Ureter (tissue), 1 donor: ENCODE results near the gene HABP2. TPM values are rescaled to one million over a fixed set of nuclear protein-coding genes. Genes with fewer than 3 reads are reported as not detected.

ENCODE experiments used
- DNase-seq: peaks from one replicate; pipeline ENCODE4 v3.0.0-alpha.2; 2020; ENCODE audit warnings: low spot score
- total RNA-seq: library from RNA; stranded (reverse); gene quantifications from one replicate; pipeline ENCODE4 v1.2.4, GENCODE V29; 2023
- donor health status: DM: yes; HTN: yes; CAD: no.

Gene HABP2
- total RNA-seq, 1 donor from 2014 or later, result 0.23 TPM

DNA sequence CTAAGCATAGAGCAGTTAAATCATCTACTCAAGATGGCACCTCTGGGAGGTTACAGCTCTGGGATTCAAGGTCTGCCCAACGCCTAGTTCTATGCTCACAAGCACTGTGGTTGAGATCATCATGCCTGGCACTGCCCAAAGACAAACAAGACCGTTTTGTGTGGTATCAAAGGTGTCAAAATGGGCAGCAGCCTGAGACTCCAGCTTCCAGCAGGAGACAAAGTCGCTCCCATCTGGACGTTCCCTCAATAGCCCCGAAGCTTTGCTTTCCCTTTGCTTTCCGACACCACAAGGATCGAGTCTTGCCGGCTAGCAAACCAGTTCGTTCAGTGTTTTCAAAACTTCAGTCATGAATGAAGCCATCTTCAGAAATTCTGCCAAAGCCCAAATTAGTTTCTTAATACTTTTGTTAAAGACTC lies 5.1 kb downstream of the HABP2 start:
- no peak for DNase-seq

- DNase-seq, result no peak
These were observed 7.2 kb downstream of the HABP2 start for GRCh38 chr10:113560071-113560470.

DNA sequence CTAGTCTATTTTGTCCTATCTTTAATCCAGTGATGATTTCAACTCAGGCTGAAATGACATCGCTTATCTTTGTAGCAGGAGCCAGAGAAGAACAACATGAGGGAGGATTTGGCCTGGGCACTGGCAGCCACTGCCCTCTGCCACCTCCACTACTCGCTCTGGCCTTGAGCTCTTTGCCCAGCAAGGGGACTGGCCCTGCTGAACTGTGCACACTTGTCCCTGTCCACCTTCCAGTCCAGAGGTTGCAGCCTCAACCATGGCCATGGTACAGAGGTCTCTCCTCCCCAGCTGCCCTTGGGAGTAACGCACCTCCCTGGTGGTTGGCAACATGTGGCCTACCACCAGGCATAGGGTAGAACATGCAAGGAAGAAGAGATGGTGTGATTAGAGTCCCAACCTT lies 8.4 kb downstream of the HABP2 start:
- DNase-seq, result no peak

DNA sequence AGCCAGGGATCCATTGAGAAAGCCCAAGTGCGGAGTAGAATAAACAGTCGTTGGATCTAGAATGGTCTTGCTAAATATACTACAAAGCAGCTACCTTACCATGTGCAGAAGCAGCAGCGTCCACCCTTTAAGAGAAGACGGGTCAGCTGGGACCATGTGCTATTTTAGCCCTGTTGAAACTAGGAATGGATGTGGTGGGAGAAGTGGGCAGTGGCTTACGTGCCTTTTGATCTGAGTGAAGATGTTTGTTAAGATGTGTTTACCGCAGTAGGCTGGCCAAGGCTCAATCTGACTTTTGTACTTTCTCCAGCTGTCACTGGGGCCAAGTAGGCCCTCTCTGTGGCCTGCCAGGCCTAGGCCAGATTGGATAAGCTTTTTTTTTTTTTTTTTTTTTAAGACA lies 9.2 kb downstream of the HABP2 start:
- DNase-seq, result no peak

DNA sequence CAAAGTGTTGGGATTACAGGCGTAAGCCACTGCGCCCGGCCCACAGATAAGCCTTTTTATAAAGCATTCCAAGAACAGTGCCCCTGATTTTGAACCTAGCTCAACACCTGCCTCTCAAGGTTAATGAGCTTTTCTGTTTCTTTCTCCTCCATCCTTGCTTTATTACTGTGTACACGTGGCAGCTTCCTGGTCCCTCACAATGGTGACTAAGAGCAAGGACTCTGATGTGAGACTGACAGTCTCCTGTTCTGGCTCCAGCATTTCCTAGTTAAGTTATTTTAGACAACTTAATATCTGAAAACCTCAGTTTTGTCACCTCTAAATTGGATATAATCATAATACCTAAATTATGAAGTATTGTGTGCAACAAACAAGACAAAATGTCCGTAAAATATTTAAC lies 9.9 kb downstream of the HABP2 start:
- DNase-seq, result no peak

DNA sequence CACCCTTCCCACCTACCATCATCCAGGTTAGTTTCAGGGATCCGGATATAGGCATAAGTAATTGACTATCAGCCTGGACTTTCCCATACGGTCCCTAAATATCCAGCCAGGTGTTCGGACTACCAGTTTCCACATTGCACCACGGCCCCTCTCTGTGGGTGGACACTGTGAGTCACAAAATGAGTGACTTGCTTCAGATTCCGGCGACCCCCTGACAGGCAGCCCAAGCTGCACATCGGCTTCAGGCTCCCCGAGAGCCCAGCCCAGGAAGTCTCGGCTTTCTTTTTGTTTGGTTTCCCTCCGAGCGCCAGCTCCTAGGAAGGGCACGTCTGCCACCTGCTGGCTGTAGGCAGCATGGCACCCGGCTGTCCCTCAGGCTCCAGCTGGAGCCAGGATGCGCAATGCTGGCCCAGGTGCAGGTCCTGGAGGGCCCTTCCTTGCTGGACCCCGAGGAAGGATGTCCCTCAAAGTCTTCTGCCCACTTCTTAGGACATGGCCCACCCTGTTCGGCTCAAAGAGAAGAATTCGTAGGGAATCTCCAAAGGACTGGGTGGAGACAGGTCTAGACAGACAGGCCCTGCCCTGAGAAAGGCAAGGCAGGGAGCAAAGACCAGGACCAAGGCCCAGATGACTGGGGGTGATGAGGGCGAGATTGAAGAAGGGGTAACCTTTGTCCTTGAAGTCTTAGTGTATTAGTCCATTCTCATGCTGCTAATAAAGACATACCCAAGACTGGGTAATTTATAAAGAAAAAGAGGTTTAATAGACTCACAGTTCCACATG lies 10.6 kb downstream of the HABP2 start:
- peak; percentile 77 for DNase-seq

DNA sequence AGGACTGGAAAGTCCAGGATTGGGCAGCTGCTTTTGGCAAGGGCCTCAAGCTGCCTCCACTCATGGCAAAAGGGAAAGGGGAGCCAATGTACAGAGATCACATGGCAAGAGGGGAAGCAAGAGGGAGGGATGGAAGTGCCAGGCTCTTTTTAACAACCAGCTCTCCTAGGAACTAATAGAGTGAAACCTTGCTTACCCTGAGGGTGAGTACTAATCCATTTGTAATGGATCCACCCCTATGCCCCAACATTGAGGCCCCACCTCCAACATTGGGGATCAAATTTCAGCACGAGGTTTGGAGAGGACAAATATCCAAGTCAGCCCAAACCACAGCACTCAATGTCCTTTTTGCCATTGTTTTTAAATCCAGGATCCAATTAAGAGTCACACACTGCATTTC lies 12.5 kb downstream of the HABP2 start:
- no peak for DNase-seq

DNA sequence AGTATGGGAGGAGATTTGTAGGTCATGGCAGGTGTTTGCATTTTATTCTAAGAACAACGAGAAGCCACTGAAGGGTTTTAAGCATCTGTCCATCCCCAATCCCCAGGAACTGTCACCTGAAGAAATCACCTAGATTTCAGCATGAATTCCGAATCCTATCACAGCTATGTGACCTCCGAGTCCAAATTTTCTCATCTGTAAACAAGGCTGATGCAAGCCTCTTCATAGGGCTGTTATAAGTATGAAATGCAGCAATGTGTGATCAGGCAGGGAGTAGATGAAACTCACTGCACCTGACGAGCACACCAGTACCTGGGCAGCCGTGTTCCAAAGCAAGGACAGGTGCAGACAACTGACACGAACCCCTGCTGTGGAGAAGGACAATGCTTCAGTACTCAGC lies 14.0 kb downstream of the HABP2 start:
- no peak for DNase-seq

DNA sequence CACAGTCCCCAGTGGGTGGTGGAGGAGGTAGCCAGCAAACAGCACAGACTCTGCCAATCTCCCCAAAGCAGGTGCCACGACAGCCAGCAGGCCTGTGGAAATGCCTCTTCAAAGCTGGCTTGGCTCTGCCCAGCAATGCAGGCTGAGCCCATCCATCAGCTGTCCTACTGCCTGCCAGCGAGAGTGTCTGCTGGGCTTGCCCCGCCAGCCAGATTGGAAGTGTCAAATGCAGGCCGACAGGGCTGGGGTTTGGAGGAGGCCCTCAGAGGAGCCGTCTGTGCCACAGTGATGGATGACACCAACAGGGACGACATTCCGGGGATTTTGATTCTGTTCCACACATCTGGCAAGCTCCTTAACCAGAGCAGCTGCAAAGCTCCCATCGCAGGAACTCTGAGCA lies 16.7 kb downstream of the HABP2 start:
- DNase-seq, result no peak

- DNase-seq, result no peak
These were observed 19.9 kb downstream of the HABP2 start for GRCh38 chr10:113572520-113573290.

DNA sequence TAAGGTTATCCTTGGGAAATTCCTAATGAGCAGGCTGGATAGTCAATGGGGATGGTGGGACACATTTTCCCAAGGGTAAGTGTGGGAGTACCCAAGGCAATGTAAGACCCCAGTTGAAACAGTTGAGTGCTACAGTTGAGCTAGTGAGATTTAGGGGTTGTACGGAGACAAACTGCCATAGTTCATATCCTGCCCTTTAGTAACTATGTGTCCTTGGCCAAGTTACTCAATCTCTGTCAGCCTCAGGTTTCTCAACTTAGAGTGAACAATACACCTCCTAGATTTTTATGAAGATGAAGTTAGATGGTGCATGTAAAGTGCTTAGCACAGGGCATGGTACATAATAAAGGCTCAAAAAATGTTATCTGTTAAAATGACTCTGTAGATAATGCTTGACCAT lies 20.5 kb downstream of the HABP2 start:
- DNase-seq, result no peak

DNA sequence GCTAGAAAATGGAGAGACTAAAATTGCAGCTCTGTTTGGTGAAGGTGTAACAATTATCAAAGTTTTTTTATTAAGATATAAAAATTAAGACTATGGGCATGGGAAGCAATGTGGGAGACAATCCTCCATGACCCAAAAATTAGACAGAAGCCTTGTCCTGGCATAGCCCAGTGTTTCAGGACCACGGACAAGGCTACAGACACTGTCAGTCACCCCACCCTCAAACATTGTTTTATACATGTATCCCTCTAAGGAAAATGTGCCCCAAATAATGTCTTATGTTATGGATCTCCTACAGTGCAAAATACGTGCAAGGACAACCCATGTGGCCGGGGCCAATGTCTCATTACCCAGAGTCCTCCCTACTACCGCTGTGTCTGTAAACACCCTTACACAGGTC lies 24.0 kb downstream of the HABP2 start:
- DNase-seq, result no peak

GRCh38 chr10:113578773-113579172 lies 25.9 kb downstream of the HABP2 start:
- DNase-seq, result no peak

DNA sequence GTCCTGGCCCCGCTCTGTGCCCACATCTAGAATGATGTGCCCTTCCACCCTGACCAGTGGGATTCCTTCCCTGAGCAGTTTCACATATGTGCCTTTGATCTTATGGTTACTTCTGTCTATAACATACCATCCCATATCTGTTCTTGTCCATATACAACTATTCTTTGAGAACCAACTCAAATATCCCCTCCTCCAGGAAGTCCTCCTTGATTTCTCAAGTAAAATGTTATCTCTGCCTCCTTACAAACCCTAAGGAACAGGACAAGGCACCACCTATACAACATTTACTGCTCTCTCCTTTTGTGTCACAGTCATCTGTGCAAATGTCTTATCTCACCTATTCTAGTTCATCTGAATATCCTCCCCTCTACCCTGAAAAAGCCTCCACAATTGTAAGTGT lies 28.2 kb downstream of the HABP2 start:
- DNase-seq, result no peak

- DNase-seq, result no peak
These were observed 30.7 kb downstream of the HABP2 start for GRCh38 chr10:113583571-113583970.

DNA sequence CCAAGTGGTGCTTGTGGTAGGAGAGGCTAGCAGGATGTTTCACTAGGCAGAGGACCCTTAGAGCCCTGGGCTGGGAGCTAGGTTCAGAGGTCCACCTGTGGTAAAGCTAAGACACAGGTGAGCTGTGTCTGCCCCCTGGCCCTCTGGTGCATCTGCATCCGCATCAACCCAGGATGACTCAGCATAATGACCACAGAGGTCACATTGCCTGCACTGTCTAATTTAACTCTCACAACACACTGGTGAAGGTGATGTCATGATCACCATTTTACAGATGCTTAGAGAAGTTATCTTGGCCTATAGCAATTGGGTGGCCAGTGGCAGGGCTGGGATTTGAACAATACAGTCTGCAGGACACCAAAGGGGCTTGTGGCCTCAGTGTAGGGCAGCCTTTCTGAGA lies 33.1 kb downstream of the HABP2 start:
- no peak for DNase-seq

- DNase-seq, result no peak
These were observed 36.4 kb downstream of the HABP2 start for GRCh38 chr10:113589201-113589770.

- no peak for DNase-seq
These were observed 37.7 kb downstream of the HABP2 start for GRCh38 chr10:113590581-113590980.

DNA sequence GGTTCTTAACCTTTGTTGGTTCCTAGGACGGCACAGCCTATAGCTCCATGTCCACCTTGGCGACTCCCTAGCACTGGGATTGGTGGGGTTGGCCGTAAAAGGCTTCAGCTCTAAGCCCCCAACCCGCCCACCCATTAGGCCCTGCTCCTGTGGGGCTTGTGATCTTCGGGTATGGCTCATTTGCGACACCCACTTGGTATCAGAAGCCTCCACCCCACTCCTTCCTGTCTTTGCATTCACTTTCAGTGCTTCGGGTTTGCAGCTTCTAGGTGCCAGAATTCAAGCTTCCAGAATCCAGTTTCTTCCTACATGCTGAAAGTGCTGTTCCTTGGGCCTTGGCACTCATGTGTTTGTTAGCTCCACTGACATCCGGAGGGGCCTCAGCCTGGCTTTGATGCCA lies 39.5 kb downstream of the HABP2 start:
- no peak for DNase-seq

GRCh38 chr10:113594652-113595051 lies 41.8 kb downstream of the HABP2 start:
- no peak for DNase-seq

GRCh38 chr10:113600569-113600968 lies 47.7 kb downstream of the HABP2 start:
- no peak for DNase-seq

DNA sequence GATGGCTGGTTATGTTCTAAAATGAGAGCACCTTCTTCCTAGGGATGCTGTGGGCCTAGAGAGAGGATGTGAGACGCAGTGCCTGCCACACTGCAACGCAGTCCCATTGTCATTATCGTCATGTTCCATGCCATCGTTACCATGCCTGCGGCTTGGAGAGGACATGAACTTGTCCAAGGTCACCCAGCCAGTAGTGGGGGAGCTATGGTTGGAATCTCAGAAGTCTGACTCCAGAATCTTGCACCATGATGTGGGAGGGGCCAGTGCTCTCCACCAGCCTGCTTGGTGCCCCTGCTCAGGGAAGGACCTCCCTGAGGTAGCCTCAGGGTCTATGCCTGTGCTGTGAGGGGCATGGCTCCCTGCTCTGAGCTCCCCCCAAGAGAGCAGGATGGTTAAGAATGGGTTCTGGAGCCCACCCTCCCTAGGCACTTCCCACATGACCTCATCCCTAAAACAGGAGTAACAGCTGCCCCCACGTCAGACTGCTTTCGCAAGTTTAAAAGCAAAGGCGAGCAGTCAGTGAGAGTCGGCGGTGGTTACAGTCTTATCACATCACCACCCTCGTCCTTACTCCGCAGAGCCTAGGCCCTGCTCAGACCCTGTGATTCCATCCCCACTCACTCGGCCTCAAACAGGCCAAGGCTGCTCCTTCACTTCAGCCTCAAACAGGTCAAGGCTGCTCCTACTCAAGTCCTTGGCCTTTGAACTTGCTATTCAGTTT lies 50.4 kb downstream of the HABP2 start:
- DNase-seq, result no peak
